Measurements from ENCODE around the gene COL19A1.
"Not testable (repeated sequence)": the region's sequence is repeated elsewhere in the genome, so short reads cannot be mapped to it uniquely, and the experiment has no call there.

- TF ChIP-seq EZH2phosphoT487 (IDR thresholded peaks at IDR 0.05; ENCODE audit: unreplicated experiment); CTCF (conservative IDR thresholded peaks at IDR 0.05; ENCODE audit: low read depth in 2 of 2); POLR2AphosphoS5 (IDR thresholded peaks at IDR 0.05; ENCODE audit: low read depth); EZH2 (IDR thresholded peaks at IDR 0.05; ENCODE audit: low read depth, unreplicated experiment); ZNF462 (CRISPR knock-in tag; IDR thresholded peaks at IDR 0.05); REST (IDR thresholded peaks at IDR 0.05; ENCODE audit: unreplicated experiment); ZNF331 (CRISPR knock-in tag; IDR thresholded peaks at IDR 0.05; ENCODE audit: low read depth); ETS1 (IDR thresholded peaks at IDR 0.05); STAT1 (IDR thresholded peaks at IDR 0.05; ENCODE audit: unreplicated experiment); JUNB (IDR thresholded peaks at IDR 0.05; ENCODE audit: unreplicated experiment); CREB1 (CRISPR knock-in tag; IDR thresholded peaks at IDR 0.05; ENCODE audit: low read depth); NANOG (IDR thresholded peaks at IDR 0.05; ENCODE audit: borderline replicate concordance); ZNF114 (CRISPR knock-in tag; IDR thresholded peaks at IDR 0.05): not testable (repeated sequence)
Measured at GRCh38 chr6:69921066-69921465, 54.7 kb downstream of the COL19A1 start.

Data from GM23338 (cell line).